Anterior cingulate cortex (tissue), 58 donors: Measurements from ENCODE around the gene EFEMP1.

ENCODE experiments used
- DNase-seq, 58 donors: peaks; one replicate each; lab custom pipeline; 2025; lab: John Stamatoyannopoulos, UW

EFEMP1 gene

DNA sequence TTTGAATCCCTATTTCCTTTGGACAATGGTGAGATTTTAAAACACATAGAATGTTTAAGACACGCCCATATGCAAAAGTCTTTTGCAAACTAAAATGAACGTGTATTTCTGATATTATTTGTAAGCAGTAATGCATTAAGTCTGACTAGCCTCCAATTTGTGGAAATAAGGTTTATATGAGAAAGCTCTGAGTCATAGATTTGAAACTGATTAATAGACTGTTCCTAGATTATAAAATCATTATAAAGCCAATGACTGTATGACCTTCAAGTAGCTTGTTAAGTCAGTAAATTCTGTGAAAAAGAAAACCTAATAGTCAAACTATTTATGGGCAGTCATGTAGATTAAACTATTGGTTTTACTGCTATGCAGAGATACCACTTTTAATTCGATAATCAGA lies 12.8 kb upstream of the EFEMP1 start:
- no peak for DNase-seq

DNA sequence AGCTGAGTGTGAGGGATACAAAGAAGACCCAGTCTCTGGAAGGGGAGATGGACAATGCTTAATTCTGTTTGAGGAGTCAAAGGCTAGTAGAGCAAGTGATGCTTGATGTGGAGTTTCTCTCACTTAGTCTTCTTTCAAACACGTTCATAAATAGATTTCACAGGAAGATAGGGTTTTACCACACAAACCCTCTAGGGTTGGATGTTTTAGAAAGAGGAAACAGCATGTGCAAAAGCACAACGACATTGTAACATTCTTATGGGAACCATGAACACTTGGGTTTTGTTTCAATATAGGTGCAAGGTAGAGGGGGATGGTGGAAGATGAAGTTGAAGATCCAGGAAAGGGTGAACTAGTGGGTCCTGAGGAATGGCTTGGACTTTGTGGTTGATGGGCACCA lies 10.8 kb upstream of the EFEMP1 start:
- DNase-seq, result no peak

DNA sequence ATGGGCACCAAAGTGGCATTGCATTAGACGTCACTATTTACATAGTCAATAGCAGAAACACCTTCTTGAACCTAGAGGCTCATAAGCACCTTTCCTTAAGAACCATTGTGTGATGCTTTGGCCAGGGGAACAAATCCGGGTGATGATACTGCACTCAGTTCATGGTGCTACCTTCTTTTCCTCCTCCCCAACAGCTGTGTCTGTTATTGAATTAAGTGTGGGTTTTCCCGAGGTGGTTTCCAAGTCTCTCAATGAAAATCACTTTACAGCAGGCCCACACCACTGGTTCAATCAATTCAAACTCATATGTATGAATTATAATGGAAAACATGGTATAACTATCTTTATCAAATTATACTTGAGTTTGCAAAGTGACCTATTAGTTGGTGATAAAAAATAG lies 9.3 kb upstream of the EFEMP1 start:
- DNase-seq, result no peak

DNA sequence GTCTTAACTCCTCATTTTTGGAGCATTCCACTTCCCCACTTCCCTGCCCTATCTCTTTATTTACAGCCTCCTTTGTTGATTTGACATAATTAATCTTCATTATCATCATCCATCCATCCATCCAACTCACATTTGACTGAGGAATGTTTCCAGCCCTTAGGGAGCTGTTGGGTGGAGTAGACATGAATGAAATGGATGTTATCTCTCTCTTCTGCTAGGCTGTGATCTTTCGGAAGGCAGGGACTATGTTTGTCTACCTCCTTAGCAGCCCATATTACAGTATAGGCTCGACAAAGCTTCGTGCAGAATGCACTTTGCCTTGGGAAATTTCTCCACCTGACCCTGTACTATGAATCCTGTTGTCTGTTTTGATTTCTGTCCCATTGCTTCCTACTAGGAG lies 7.7 kb upstream of the EFEMP1 start:
- no peak for DNase-seq

DNA sequence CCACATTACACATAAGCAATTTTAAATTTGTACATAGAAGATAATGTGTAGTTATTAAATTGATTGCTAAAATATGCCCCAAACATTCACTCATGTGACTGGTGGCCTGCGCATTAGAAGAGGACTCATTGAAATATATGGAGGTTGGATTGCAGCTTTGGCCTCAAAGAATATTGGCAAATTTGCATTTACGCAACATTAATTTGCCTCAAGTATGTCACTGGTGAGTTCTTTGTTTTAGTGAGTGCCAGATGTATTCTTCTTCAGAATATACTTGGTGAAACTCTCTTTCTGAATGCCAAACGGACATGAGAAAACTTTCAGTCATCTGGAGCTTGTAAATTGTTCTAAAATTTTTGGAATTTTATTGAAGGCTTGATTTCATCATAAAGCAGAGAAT lies 5.9 kb upstream of the EFEMP1 start:
- DNase-seq, result no peak

DNA sequence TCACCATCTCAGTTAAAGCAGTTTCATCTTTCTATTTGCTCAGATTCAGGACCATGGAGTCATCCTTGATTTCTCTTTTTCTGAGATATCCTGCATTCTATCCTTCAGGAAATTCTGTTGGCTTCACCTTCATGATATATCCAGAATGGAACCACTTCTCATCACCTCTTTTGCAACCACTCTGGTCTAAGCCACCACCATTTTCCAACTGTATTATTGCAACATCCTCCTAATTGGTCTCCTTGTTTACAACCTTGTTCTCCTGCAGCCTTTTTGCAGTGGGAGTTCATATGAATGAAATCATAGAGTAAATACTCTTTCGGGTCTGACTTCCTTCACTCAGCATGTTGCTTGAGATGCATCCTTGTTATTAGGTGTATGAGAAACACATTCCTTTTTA lies 3.4 kb upstream of the EFEMP1 start:
- no peak for DNase-seq

DNA sequence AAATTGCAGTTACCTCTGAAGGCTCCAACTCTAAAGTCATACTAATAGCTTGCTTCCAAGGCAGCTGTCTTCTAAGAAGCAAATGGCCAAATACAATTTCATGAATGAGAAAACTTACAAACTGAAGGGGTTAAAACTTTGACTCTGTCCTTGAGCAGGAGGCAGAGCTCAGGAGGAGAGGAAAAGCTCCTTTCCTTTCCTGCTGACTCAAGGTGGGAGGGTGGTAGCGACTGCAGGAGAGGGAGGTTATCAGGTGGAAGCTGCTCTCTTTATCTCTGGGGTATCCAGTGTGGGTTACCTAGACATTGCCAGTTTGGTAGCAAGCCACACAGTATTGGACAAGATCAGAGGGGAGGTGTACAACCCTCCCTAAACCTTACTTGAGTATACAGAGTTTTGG lies 2.7 kb upstream of the EFEMP1 start:
- DNase-seq, result no peak

DNA sequence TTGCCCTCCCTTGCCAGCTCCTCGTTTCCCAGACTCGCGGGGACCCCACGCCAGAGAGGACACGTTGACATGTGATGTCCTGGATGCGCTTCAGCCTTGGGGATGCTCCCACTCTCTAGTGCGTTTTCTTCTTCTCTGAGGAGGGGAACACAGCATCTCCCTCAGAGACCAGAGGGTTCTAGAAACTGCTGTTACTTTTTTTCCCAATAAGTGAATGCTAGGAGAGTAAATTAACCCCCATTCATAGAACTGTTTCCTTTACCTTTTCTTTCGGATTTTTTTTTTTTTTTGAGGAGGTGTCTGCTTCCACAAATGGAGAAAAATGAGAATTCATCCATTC lies 370 bp upstream of the EFEMP1 start:
- DNase-seq, result no peak

DNA sequence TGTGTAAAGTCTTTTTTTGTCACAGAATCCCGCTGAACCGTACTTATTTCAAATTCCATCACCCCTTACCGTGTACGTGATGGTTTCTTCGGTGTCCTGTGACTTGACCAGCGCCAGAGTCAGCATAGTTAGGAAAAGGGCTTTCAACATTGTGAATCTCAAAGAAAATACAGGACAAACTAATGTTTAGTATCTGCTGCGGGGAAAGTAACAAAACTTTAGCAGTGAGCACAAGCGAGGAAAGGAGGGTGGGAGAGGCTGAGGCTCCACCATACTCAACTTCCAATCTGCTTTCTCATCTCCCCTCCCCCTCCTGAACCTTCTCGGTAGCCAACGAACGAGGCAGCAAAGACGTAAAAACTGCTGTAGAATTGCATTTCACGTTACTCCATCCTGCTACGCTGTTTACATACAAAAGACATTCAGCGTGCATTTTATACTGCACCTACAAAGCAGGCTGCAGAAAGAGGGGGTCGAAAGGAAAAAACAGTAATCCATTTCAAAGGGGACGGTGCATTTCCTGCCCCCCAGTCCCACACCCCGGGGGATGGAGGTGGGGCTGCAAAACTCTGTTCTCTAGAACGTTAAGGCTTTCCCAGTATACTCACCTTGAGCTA lies 1.2 kb downstream of the EFEMP1 start:
- DNase-seq, result peak in 1 of 58 donors; percentile 1

DNA sequence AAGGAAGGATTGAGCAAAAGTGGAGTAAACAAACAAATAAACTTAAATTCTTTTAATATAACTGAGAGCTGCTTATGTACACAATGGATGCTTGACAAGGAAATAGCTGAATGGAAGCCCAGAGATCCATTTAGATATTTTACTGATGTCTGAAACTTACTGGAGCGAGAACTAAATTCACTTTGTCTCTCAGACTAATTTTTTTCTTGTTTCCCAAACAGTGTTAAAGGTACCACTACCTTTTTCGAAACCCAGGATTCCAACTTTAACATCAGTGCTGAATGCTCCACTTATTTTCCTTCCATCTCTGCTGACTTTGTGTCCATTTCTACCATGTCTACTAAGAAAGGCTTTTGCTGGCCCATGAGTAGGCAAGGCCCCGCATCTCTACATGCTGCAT lies 4.0 kb downstream of the EFEMP1 start:
- DNase-seq, result no peak

DNA sequence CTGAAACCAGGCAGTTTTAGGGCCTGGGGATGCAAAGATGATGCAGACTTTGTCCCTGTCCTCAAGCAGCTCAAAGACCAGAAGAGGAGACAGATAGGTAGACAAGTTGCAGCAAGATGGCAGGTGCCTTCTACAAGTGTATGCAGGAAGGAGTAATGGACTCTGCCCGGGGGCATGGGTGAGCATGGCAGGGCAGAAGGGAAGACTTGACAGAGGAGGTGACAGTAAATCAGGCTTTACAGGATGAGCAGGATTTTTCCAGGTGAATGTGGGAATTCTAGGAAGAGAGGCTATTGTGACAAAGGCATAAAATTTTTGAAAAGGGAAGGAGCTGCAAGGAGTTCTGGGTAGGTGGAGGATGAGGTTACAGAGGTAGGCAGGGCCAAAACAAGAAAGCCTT lies 4.7 kb downstream of the EFEMP1 start:
- DNase-seq, result no peak

DNA sequence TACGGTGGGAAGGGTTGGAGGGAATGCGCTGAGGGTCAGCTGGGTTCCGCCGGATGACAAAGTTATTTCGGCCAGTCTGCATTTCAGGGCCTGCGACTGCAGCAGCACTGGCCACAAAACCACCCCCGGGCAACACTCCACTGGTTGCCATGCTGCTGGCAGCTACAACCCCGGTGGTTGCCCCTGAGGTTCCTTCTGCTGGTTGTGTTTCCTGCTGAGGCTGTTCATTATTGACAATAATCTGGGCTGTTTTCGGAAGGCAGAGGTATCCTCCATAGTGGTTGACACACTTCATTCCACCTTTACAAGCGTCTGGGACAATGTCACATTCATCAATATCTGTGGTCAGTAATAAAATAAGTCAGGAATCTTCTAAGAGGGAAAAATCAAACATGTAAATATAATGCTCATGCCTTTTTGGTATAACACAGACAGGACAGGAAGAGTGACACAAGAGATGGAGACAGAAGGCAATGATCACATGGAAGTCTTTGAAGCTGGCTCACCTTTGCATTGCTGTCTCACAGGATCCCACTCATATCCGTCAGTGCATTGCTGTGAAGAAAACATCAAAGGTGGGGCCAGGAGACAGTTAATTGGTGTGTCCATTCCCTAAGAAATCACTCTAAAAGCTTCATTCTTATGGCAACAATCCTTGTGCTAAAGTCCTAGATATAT lies 5.7 kb downstream of the EFEMP1 start:
- DNase-seq, result peak in 2 of 58 donors; percentile 2 to 3

DNA sequence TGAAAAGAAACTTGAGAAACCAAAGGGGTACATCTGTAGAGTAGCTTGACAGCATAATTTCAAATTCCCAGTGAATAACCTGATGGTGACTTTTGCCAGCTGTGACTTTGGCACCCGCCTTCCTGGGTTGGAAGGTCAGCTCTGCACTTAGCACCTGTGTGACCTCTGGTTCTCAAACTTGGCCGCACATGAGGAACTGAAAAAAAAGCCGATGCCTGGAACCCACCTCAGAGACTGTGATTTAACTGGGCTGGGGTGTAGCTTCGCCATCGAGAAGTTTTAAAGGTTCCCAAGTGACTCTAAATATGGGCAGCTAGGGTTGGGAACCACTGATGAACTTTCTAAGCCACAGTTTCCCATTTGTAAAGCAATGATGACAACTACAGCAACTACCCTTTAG lies 6.5 kb downstream of the EFEMP1 start:
- DNase-seq, result no peak

DNA sequence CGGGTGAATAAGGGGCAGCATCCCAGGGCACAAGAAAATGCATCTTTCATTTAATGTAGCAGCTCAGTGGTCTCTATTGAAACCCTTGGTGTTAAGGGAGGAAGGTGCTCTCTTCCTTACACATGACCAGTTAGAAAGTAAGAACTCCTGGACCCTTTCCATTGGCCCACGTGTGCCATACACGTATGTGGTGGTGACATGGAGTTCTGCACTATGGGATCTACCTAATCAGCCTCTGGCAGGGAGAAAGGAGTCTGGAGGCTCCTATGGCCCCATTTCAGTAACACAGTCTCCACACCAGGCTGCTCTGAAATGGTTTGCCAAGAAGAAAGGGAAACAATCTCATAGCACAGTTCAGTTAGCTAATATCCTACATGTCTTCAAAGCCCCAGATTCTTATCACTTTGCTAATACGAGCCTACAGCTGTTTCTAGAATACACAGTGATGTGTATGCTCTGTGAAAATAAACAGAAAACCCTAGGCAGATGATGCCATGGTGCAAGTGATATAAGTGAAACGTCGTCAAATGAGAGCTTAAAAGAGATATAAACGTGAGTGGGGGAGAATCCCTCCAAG lies 7.0 kb downstream of the EFEMP1 start:
- no peak for DNase-seq

DNA sequence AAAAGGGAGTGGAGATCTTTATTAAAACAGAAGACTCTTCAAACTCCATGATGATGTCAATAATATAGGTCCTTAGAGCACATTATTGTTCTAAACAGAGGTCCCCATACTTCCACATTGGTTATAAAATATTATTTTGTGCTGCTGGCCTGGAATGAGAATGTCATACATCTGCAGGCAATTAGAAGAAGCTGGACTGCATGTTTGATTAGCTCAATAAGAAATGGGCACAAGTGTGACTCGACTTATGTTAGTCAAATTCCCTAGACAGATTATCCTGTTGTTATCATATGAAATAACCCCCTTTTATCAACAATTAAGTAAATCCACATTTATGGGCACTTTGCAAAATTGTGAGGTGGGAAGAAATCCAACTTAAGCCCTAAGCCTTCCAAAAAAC lies 8.8 kb downstream of the EFEMP1 start:
- DNase-seq, result no peak

DNA sequence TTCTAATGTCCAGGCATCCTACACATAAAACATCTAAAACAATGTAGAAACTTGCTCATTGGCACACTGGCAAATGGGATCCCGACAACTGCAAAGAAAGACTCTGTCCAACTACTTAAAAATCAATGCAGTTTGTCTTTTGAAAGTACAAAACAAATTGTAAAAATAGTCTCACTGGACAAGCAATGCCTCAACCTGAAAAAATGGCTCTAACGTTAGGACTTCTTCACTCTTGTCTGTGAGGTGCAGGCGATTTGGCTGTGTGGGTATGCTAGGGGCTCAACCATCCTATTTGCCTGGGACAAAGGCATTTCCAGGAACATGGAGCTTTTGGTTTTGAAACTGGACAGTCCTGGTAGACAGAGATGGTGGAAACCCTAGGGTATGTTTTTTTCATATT lies 10.7 kb downstream of the EFEMP1 start:
- no peak for DNase-seq

DNA sequence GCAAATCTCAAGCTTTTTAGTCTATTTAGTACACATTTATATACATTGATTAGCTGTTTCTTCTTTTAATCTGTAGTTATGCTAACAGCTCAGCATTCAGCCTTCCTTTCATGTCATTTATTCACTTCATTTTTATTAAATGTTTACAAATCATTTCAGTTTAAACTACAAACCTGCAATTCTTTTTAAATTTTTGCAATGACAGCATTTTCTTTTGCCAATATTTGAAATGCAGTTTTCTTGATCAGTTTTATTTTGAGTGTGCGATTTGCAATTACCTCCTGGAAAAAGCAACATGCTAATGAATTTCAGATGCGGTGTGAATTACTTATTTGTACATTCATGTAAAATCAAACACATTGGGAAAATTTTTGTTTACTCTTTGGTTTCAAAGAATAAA lies 13.5 kb downstream of the EFEMP1 start:
- no peak for DNase-seq

DNA sequence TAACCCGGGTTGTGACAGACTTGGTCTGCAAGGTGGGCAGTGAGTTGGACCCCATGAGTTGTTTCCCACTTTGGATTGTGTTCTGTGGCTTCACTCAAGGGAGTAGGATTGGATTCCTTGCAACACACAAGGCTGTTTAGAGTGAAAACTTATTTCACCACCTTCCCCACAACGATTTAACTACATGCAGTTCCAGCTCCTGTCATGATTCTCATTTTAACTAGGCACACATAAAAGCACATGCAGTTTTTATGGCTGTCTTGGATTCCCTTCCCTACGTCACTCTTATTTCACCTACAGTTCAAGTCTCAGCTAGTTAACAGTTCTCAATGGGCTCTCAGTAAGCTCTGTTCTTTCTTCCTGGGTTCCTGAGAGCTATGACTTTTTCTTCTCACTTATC lies 15.9 kb downstream of the EFEMP1 start:
- no peak for DNase-seq

DNA sequence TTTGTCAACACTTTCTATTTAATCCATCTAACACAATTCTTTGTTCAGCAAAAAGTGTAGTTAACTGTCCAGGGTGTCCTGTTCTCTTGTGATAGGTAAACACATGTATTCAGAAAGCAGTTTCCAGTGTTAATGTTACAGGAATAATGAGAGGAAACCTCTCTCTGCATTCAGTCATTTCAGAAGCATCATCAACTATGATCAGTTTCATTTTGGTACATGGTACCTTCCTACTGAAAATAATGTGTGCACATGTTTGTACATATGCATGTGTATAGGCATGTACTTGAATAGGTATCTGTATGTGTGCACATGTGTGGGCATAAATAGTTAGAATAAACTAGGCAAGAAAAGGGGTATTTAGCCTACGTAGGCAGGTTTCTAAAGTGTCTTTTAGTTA lies 16.6 kb downstream of the EFEMP1 start:
- DNase-seq, result no peak

DNA sequence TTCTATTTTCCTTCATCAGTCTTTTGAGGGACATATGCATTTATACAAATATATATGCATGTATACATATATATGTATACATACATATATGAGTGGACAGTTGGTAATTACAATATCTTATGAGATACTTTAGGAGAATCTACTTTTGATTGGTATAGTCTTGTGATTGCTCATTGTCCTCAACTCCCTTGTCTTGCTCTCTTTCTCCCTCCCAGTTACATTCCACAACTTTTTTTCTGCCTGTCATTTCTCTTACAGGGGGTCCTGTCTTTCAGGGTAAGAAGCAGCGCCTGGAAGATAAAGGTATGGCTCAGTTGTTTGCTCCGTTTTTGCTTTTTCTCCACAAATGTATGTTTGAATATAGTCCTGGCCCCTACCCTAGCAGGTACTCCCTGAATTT lies 19.9 kb downstream of the EFEMP1 start:
- no peak for DNase-seq

DNA sequence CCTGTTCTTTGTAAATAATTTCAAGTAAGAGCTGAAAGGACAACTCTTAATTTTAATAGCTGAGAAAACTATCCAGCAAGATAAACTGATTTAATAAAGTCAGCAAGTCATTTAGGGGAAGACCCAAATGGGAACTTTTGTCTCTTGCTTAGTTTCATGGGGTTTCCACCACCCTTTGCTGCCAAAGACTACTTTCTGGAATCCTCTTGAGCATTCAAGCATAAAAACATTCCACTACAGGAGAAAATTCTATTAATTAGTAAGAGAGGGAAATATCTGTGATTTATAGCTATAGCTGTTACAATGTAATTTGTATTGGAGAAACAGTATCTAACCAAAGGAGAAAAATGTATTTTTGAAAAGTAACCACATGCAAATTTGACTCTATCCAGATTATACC lies 20.6 kb downstream of the EFEMP1 start:
- no peak for DNase-seq

DNA sequence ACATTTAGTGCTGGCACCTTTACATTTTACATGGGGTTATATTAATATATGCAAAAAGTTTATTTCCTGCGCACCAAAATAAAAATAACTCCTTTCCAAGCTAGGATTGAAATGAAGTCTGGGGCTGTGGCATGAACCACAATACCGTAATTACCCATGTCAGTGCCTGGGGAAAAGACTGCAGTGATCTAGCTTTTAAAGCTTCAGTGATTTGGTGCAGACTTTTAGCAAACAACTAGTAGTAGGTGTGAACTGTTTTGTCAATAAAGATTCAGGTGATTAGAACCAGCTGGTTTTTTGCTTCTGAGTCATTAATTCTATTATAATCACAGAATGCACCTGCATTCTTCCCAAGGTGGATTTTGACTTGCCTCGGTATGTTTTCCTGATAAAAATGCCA lies 21.2 kb downstream of the EFEMP1 start:
- no peak for DNase-seq

DNA sequence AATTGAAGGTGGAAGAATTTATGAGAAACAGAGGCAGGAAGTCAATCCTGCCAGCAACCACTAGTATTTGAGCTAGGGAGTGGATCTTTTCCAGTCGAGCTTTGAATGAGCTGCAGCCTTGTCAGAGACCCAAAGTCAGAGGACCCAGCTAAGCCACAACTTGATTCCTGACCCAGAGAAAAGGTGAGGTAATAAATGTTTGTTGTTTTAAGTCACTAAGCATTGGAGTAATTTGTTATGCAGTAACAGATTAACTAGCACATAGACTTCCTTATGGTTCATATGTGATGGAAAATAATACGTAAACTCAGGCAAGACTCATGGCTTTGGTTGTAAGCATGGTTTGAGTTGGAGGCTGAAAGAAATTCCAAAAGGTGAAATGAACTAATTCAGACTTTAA lies 21.6 kb downstream of the EFEMP1 start:
- DNase-seq, result no peak
